ENCODE data around the gene PXMP4.
"Not testable (repeated sequence)": the region's sequence is repeated elsewhere in the genome, so short reads cannot be mapped to it uniquely, and the experiment has no call there.

Gene PXMP4

GRCh38 chr20:33701629-33702450 is 18.3 kb downstream of the PXMP4 start:
- no peak for DNase-seq

DNA sequence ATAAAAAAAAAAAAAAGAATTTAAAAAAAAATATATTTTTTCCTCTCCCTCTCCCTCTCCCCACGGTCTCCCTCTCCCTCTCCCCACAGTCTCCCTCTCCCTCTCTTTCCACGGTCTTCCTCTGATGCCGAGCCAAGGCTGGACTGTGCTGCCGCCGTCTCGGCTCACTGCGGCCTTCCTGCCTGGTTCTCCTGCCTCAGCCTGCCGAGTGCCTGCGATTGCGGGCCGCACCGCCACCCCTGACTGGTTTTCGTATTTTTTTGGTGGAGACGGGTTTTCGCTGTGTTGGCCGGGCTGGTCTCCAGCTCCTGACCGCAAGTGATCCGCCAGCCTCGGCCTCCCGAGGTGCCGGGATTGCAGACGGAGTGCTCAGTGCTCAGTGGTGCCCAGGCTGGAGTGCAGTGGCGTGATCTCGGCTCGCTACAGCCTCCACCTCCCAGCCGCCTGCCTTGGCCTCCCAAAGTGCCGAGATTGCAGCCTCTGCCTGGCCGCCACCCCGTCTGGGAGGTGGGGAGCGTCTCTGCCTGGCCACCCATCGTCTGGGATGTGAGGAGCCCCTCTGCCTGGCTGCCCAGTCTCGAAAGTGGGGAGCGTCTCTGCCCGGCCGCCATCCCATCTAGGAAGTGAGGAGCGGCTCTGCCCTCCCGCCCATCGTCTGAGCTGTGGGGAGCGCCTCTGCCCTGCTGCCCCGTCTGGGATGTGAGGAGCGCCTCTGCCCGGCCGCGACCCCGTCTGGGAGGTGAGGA is 19.2 kb downstream of the PXMP4 start:
- DNase-seq = not testable (repeated sequence)

GRCh38 chr20:33698966-33699365 is 21.1 kb downstream of the PXMP4 start:
- DNase-seq = not testable (repeated sequence)

GRCh38 chr20:33697129-33697528 is 23.0 kb downstream of the PXMP4 start:
- DNase-seq = peak; percentile 73

GRCh38 chr20:33696448-33696847 is 23.7 kb downstream of the PXMP4 start:
- no peak for DNase-seq

GRCh38 chr20:33694639-33695012 is 25.5 kb downstream of the PXMP4 start:
- DNase-seq = no peak

GRCh38 chr20:33693741-33694638 is 26.1 kb downstream of the PXMP4 start:
- no peak for DNase-seq

- no peak for DNase-seq
Measured at GRCh38 chr20:33693289-33693688, 26.8 kb downstream of the PXMP4 start.

DNA sequence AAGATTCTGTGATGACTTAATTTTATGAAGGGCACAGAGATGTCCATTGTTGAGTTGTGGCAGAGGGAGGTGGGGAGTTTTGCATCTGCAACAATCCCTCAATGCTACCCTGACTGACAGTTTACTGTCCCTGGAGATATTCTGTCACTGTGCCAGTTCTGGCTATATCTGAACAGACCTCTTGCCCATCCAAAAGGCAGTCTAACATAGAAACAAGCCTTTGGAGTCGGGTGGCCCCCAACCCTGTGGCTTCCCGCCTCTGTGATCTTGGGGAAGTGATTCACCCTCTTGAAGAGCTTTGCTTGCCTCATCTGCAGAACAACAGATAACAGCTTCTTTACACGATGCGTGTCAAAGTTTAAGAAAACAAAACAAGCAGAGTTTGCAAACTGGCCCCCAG is 30.1 kb downstream of the PXMP4 start:
- DNase-seq = peak; percentile 96

GRCh38 chr20:33689493-33689892 is 30.6 kb downstream of the PXMP4 start:
- no peak for DNase-seq

GRCh38 chr20:33688938-33689424 is 31.1 kb downstream of the PXMP4 start:
- DNase-seq = no peak

DNA sequence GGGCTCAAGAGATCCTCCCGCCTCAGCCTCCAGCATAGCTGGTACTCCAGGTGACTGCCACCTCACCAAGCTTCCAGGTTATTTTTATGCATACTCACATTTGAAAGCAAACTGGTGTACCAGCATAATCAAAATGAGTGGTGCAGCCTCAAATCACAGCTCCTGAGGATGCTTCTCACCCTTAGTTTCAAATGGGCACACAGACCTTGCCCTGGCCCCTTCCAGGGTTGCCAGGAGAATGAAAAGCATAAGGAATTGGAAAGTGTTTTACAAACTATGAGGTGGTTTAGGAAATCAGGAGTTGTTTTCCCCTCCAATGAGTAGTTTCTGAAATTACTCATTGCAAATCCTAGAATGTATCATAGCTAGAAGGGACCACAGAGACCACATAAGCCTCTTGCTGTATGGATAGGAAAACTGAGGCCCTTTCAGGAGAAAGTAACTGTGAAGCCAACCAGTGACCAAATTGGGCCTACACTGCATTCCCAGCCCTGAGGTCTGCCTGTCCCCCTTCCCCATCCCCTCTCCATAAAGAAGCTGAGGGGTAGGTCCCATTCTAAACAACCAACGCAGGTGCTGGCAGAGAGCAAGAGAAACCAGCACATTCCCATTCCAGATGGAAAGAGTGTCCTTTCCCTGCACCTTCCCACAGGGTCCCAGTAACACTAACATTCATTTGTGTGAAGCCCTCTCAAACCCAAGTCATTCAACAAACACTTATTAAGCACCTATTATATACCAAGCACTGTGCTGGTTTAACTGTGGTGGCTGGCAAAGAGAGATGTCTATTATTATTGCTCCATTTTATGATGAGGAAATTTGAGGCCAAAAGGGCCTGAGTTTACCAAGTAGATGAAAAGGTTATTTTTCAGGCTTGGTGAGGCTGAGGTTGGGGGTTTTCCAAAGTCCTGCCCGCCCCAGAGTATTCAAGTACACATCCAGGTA is 31.8 kb downstream of the PXMP4 start:
- DNase-seq = no peak

GRCh38 chr20:33687370-33687915 is 32.7 kb downstream of the PXMP4 start:
- DNase-seq = peak; percentile 98

DNA sequence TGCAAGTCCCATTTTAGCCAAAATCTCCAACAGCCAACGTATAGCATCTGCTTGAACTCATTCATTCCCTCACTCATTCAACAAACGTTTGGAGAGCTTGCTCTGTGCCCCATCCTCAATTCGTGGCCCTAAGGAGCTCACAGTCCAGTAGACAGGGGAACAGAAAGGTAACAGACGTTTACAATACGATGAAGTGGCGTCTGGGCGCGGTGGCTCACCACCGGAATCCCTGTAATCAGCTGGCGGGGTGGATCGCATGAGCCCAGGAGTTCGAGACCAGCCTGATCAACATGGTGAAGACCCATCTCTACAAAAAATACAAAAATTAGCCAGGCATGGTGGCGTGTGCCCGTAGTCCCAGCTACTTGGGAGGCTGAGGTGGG is 33.1 kb downstream of the PXMP4 start:
- DNase-seq = peak; percentile 60

- peak; percentile 91 for DNase-seq
Measured at GRCh38 chr20:33686100-33686983, 33.8 kb downstream of the PXMP4 start, which contains the start of gene E2F1. TSS of gene E2F1 (minus strand) at chr20:33686385. CDS start at chr20:33686264, 121 bp downstream.

DNA sequence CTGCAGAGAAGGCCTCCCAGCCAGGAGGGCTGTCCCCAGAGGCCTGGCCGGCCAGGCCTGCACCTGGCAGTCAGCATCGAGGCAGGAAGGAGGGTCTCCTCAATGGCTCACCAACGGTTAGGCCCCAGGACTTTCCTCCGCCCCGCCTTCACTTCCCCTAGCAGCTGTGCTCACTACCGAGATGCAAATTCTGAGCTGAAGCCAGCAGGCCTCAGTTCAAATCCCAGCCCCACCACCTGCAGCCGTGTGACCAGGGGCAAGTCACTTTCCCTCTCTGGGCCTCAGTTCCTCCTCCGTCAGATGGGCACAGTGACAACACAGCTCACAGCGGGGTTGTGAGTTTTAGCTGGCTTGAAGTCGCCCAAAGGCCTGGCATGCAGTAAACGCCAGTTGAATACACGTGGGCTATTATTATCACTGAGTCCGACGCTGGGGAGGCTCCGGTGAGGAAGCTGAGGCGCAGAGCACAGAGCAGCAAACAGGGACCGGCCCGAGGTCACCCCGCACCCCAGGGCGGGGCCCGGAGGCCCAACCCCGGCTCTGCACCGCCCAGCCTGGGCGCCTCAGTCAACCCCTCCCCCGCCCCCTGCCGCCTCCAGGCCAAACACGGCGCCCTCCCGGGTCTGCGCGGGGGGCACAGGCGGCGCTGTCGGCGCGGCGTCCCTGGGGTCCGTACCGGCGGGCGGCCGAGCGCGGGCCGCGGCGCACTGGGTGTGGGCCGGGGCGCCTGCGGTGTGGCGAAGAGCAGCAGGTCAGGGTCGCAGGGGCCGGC is 34.6 kb downstream of the PXMP4 start:
- peak; percentile 57 for DNase-seq

DNA sequence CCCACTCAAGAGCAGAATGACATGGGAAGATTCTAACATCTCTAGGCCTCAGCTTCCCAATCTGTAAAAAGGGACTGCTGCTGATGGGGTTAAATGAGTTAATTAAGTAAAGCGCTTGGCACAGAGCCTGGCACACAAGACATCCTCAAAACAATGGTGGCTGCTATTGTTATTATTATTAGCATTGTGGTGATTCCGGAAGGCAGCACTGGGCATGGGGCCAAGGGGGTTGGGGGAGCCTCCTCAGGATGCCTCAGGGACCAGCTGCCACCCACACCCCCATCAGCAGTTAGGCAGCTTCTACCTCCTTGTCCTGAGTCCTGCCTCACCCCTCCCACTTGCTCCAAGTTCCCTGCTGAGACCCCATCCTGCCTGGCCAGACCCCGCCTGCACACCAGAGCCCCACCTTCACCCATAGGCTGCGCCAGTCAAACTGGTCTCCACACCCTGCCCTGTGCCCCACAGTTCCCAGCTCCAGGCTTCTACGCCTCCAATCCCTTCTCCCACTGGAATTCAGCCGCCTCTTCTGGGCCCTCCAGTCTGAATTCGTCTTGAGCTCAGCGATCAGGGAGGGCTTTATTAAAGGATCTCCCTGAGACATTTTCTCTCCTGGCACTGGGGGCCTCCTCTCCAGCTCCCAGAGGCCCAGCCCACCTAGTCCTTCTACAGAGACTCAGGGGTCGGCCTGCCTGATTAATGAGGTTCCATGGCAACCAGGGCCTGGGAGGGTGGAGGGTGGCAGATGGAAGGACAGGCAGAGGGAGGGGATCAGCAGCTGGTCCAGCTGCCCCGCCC is 35.4 kb downstream of the PXMP4 start:
- no peak for DNase-seq

DNA sequence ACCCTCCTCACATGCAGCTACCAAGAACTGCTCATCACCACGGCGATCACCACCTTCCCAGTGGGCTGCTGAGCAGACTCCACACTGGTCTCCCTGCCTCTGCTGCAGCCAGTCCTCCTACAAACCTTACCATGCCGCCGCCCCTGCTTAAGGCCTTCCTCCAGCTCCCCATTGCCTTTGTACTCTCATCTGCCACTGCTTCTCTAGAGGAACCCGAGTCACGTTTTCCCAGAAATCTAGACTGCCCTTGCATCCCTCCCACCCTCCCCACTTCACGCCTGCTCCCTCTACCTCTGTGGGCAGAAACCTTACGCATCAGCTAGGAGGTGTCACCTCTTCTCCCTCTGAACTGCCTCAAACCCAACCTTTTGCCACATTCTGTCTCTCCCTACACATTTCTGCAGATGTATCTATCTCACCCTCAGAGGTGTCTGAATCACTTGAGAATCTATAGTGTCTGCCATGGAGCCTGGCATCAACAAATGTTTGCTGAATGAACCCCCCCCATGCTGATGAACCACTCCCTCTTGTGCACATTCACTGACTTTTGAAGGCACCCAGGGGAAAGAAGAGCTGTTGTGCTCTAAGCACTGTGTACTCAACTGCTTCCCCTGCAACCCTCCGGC is 38.3 kb downstream of the PXMP4 start:
- no peak for DNase-seq

All from MV-4-11 (cell line).